K562 (cell line): Measurements from ENCODE around the gene ITPRIPL1.

Source experiments
- ATF6 ChIP-seq: sonication (generic); formaldehyde crosslinking; IDR thresholded peaks from 2 replicates; pipeline ENCODE4 v1.4.0; 2020; ENCODE audit warnings: mild to moderate bottlenecking, missing genetic modification reagents
- BRD4 ChIP-seq: fragments of 200-600 bp; sonication (generic); IDR thresholded peaks from 2 replicates; pipeline ENCODE4 v1.6.1; 2017; ENCODE audit warnings: inconsistent platforms
- BRF1 ChIP-seq: IDR thresholded peaks from 3 replicates; pipeline ENCODE4 v1.6.1; 2011; ENCODE audit warnings: borderline replicate concordance, mild to moderate bottlenecking; ENCODE audit not compliant: insufficient read length; ENCODE audit errors: extremely low read depth
- CTCF ChIP-seq, 3 experiments: IDR thresholded peaks in 2 of 3; conservative IDR thresholded peaks in 1 of 3; 2 replicates each; pipeline ENCODE4 v1.5.1; 2011 to 2012; ENCODE audit warnings: low read length in 3 of 3, mild to moderate bottlenecking in 3 of 3, control low read depth in 2 of 3, improper control_type of control experiment in 1 of 3, inconsistent platforms in 1 of 3, low read depth in 1 of 3, mixed read lengths in 1 of 3, moderate library complexity in 1 of 3; ENCODE audit not compliant: insufficient read depth in 2 of 3
- HMG20A ChIP-seq: fragments of 450-650 bp; formaldehyde crosslinking; conservative IDR thresholded peaks from 2 replicates; pipeline ENCODE4 v1.4.0; 2020; ENCODE audit warnings: mild to moderate bottlenecking, mixed read lengths
- NFIC ChIP-seq: fragments of 450-650 bp; IDR thresholded peaks from 2 replicates; pipeline ENCODE4 v1.6.1; 2017; ENCODE audit warnings: mild to moderate bottlenecking, inconsistent platforms
- NR2F6 ChIP-seq: fragments of 450-650 bp; formaldehyde crosslinking; IDR thresholded peaks from 2 replicates; pipeline ENCODE4 v1.4.0; 2020; ENCODE audit warnings: mild to moderate bottlenecking
- PHB ChIP-seq: fragments of 250-450 bp; sonication (Bioruptor Pico); IDR thresholded peaks from 2 replicates; pipeline ENCODE4 v1.5.0; 2021
- POLR2A ChIP-seq: fragments of 450-650 bp; conservative IDR thresholded peaks from 2 replicates; pipeline ENCODE4 v1.6.1; 2016
- SPI1 ChIP-seq: IDR thresholded peaks from 2 replicates; pipeline ENCODE4 v1.6.1; 2011; ENCODE audit warnings: low read depth, low read length, control low read depth, borderline replicate concordance
- ZNF24 ChIP-seq: fragments of 450-650 bp; IDR thresholded peaks from 2 replicates; pipeline ENCODE4 v1.6.1; 2016
- ZNF274 ChIP-seq: IDR thresholded peaks from 2 replicates; pipeline ENCODE4 v1.6.1; 2011; ENCODE audit warnings: low read depth, mild to moderate bottlenecking, low read length, moderate library complexity, borderline replicate concordance

GRCh38 chr2:96306370-96306769 is 18.7 kb upstream of the ITPRIPL1 start:
- TF ChIP-seq NR2F6 (CRISPR knock-in tag) = no peak
- TF ChIP-seq ZNF274 = no peak
- no peak for TF ChIP-seq ZNF24
- no peak for TF ChIP-seq BRD4
- no peak for TF ChIP-seq SPI1
- no peak for TF ChIP-seq BRF1
- no peak for TF ChIP-seq PHB (CRISPR knock-in tag)
- TF ChIP-seq NFIC = no peak
- no peak for TF ChIP-seq HMG20A
- TF ChIP-seq CTCF (IDR thresholded peaks at IDR 0.05 in 2 of 3, conservative IDR thresholded peaks at IDR 0.05 in 1 of 3; ENCODE audit: insufficient read depth in 2 of 3, low read depth in 1 of 3, low read length in 3 of 3) = no peak
- TF ChIP-seq ATF6 (CRISPR knock-in tag) = no peak
- no peak for TF ChIP-seq POLR2A
